WTC11 (cell line): ENCODE measurements around the gene SYTL1.

Source experiments
- ATF1 ChIP-seq: sonication (generic); formaldehyde crosslinking; IDR thresholded peaks from 2 replicates; pipeline ENCODE4 v1.8.1; 2023; ENCODE audit warnings: mild to moderate bottlenecking, moderate library complexity, missing genetic modification reagents
- FOXJ3 ChIP-seq: sonication (generic); formaldehyde crosslinking; IDR thresholded peaks from 2 replicates; pipeline ENCODE4 v1.9.0; 2021; ENCODE audit warnings: missing genetic modification reagents, mild to moderate bottlenecking, borderline replicate concordance
- GABPB1 ChIP-seq: sonication (generic); formaldehyde crosslinking; IDR thresholded peaks from 2 replicates; pipeline ENCODE4 v1.8.1; 2023; ENCODE audit warnings: mild to moderate bottlenecking, missing genetic modification reagents
- NFYB ChIP-seq: sonication (generic); formaldehyde crosslinking; conservative IDR thresholded peaks from 2 replicates; pipeline ENCODE4 v1.8.0; 2022; ENCODE audit warnings: low read depth, missing genetic modification reagents
- TF ChIP-seq, protein P1 (sequence below): fragments of 200-600 bp; IDR thresholded peaks from 2 replicates; pipeline ENCODE4 v1.8.0; 2022; ENCODE audit warnings: antibody characterized with exemption
- TF ChIP-seq, protein P2 (sequence below): fragments of 250-450 bp; sonication (Bioruptor Pico); IDR thresholded peaks from 2 replicates; pipeline ENCODE4 v2.1.2; 2022; ENCODE audit warnings: mild to moderate bottlenecking, moderate library complexity

DNA sequence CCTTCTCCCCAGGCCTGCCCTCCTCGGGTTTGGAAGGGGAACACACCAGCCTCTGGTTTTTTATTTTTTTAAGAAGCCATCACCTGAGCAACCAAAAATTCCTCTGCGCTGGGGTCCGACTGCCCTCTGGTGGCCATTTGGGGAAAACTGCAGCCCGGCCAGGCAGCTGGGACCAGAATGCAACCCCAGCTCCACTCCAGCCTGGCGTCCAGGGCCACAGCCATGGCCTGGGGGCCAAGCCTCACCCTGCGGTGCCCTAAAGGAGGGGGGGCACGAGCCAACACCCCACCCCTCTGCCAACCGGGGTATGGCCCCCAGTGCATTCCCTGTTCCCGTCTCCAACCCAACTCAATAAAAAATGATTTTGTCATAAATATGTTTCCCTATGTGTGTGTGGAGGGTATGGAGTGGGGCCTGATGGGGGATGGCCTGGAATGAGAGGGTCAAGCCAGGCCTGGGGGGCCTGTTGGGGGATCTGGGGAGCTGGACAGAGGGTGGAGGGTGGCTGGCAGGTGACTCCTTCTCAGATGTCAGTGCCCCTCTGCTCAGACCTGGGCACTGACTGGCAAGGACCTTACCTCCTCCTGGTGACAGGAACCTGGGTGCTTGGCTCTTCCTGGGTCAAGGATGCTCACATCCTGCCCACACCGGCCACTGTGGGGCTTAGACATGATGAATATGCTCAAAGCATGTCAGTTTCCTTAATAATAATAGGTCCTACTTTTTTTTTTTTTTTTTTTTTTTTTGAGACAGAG is 53.8 kb downstream of the SYTL1 start:
- TF ChIP-seq, protein P1, sequence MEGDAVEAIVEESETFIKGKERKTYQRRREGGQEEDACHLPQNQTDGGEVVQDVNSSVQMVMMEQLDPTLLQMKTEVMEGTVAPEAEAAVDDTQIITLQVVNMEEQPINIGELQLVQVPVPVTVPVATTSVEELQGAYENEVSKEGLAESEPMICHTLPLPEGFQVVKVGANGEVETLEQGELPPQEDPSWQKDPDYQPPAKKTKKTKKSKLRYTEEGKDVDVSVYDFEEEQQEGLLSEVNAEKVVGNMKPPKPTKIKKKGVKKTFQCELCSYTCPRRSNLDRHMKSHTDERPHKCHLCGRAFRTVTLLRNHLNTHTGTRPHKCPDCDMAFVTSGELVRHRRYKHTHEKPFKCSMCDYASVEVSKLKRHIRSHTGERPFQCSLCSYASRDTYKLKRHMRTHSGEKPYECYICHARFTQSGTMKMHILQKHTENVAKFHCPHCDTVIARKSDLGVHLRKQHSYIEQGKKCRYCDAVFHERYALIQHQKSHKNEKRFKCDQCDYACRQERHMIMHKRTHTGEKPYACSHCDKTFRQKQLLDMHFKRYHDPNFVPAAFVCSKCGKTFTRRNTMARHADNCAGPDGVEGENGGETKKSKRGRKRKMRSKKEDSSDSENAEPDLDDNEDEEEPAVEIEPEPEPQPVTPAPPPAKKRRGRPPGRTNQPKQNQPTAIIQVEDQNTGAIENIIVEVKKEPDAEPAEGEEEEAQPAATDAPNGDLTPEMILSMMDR, result peak; percentile 95
- TF ChIP-seq ATF1 (CRISPR knock-in tag), result no peak
- no peak for TF ChIP-seq FOXJ3
- TF ChIP-seq NFYB, result no peak
- TF ChIP-seq, protein P2, sequence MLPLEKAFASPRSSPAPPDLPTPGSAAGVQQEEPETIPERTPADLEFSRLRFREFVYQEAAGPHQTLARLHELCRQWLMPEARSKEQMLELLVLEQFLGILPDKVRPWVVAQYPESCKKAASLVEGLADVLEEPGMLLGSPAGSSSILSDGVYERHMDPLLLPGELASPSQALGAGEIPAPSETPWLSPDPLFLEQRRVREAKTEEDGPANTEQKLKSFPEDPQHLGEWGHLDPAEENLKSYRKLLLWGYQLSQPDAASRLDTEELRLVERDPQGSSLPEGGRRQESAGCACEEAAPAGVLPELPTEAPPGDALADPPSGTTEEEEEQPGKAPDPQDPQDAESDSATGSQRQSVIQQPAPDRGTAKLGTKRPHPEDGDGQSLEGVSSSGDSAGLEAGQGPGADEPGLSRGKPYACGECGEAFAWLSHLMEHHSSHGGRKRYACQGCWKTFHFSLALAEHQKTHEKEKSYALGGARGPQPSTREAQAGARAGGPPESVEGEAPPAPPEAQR (CRISPR knock-in tag), result no peak
- no peak for TF ChIP-seq GABPB1 (CRISPR knock-in tag)
